C4-2B (cell line): Measurements from ENCODE around the gene CLDN17.

ENCODE experiments used
- H3K27ac ChIP-seq: fragments of 450-650 bp; 2 replicates; pipeline ENCODE4 v1.5.1; 2017
- ZFX ChIP-seq: fragments of 450-650 bp; IDR thresholded peaks from 2 replicates; pipeline ENCODE4 v1.6.1; 2017
- TF ChIP-seq, protein P1 (sequence below): fragments of 450-650 bp; conservative IDR thresholded peaks from 2 replicates; pipeline ENCODE4 v1.5.1; 2017; ENCODE audit warnings: mild to moderate bottlenecking

CLDN17 gene

GRCh38 chr21:30126576-30126975, 40.0 kb downstream of the CLDN17 start:
- TF ChIP-seq, protein P1, sequence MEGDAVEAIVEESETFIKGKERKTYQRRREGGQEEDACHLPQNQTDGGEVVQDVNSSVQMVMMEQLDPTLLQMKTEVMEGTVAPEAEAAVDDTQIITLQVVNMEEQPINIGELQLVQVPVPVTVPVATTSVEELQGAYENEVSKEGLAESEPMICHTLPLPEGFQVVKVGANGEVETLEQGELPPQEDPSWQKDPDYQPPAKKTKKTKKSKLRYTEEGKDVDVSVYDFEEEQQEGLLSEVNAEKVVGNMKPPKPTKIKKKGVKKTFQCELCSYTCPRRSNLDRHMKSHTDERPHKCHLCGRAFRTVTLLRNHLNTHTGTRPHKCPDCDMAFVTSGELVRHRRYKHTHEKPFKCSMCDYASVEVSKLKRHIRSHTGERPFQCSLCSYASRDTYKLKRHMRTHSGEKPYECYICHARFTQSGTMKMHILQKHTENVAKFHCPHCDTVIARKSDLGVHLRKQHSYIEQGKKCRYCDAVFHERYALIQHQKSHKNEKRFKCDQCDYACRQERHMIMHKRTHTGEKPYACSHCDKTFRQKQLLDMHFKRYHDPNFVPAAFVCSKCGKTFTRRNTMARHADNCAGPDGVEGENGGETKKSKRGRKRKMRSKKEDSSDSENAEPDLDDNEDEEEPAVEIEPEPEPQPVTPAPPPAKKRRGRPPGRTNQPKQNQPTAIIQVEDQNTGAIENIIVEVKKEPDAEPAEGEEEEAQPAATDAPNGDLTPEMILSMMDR: no peak
- no peak for TF ChIP-seq ZFX
- no peak overlapping the region for H3K27ac ChIP-seq

DNA sequence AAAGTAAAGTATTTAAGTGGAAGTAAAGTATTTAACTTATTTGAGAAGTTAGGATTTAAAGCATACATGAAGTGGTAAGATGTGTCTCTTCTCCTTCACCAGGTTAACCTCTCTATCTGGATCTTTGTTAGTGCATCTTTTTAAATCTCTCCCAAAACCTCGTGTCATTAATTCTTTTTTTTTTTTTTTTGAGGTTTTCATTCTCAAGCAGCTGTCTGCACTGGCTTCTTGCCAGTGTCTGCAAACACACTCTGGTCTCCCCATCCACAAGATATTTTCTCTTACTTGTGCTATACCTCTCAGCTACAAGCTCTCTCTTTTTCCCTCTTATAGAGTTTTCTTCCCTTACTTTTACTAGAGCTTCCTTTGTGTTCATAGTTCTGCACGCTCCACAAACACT, 49.0 kb downstream of the CLDN17 start:
- H3K27ac ChIP-seq: no peak overlapping the region
- no peak for TF ChIP-seq ZFX
- TF ChIP-seq, protein P1: no peak

GRCh38 chr21:30116479-30116878, 50.1 kb downstream of the CLDN17 start:
- no peak overlapping the region for H3K27ac ChIP-seq
- TF ChIP-seq ZFX: no peak
- TF ChIP-seq, protein P1: no peak
